Kidney (tissue), 14 donors: ENCODE results near the gene CLMP. TPM values are rescaled to one million over a fixed set of nuclear protein-coding genes. Genes with fewer than 3 reads are reported as not detected.

Experiments
- DNase-seq, 5 donors: peaks; one replicate each; pipeline ENCODE4 v3.0.0-alpha.2; 2013 to 2020
- FAIRE-seq: peaks from 2 replicates; lab custom pipeline; 2012; peaks lifted over from hg19 to GRCh38; lab: Jason Lieb, UNC
- H3K27ac ChIP-seq, 2 donors: one replicate each; pipeline ENCODE4 v1.7.0; 2013; ENCODE audit warnings: low read depth in 2 of 2, low read length in 2 of 2, inconsistent platforms in 1 of 2
- H3K27me3 ChIP-seq: one replicate; pipeline ENCODE4 v1.7.1; 2013; ENCODE audit warnings: low read length, inconsistent platforms; ENCODE audit not compliant: control insufficient read depth, insufficient read depth
- H3K36me3 ChIP-seq, 3 donors: one replicate each; pipeline versions ENCODE4 v1.7.0 to v1.7.1; 2013; ENCODE audit warnings: low read length in 3 of 3, control low read depth in 1 of 3, inconsistent platforms in 1 of 3; ENCODE audit not compliant: insufficient read depth in 3 of 3, control insufficient read depth in 2 of 3
- H3K4me1 ChIP-seq, 3 donors: one replicate each; pipeline versions ENCODE4 v1.7.0 to v1.7.1; 2013; ENCODE audit warnings: low read length in 3 of 3, inconsistent platforms in 1 of 3, low read depth in 1 of 3; ENCODE audit not compliant: control insufficient read depth in 2 of 3, insufficient read depth in 2 of 3
- H3K4me3 ChIP-seq, 3 donors: one replicate each; pipeline versions ENCODE4 v1.7.0 to v1.8.1; 2013; ENCODE audit warnings: low read length in 3 of 3, control low read depth in 1 of 3, inconsistent platforms in 1 of 3
- H3K9ac ChIP-seq, 3 donors: one replicate each; pipeline versions ENCODE4 v1.7.0 to v1.7.1; 2013; ENCODE audit warnings: low read length in 3 of 3, control low read depth in 1 of 3, inconsistent platforms in 1 of 3
- H3K9me3 ChIP-seq, 3 donors: one replicate each; pipeline versions ENCODE4 v1.7.0 to v1.7.1; 2013; ENCODE audit warnings: low read length in 3 of 3, control low read depth in 1 of 3, inconsistent platforms in 1 of 3; ENCODE audit not compliant: control insufficient read depth in 2 of 3, insufficient read depth in 1 of 3
- intact Hi-C: fragments of 100-400 bp; cut with DNase I; formaldehyde crosslinking; loops from one replicate; pipeline ENCODE4 v1.11.1; 2022
- polyA plus RNA-seq: library from polyadenylated mRNA; stranded (reverse); fragments of 350-450 nt; fragmentation: Illumina TruSeq; extraction: RNeasy Lipid Tissue Mini Kit (QIAGEN cat#74804); gene quantifications from one replicate; pipeline ENCODE4 v1.2.3, GENCODE V29; 2014; ENCODE audit warnings: low read depth, low replicate concordance; ENCODE audit not compliant: insufficient read depth
- total RNA-seq: library from RNA; stranded (reverse); fragmentation: NEBNext Ultra II Directional; extraction: Animal tissue kit (Norgen Biotek cat#: 25700); gene quantifications from one replicate; pipeline ENCODE4 v1.2.1, GENCODE V29; 2021
- TF ChIP-seq, protein P1 (sequence below): IDR thresholded peaks from 3 replicates; pipeline ENCODE4 v1.5.1; 2012; ENCODE audit warnings: mild to moderate bottlenecking, moderate library complexity, borderline replicate concordance; ENCODE audit not compliant: insufficient read depth; ENCODE audit errors: extremely low read depth
- donor health status: control.
- donor health status: control.
- donor health status: control.
- donor health status: control.
- donor health status: control.
- donor health status: DM: yes; HTN: yes; CAD: no.
- donor health status: Normal renal cell carcinoma (clear cell type).

The CLMP gene
- total and polyA plus RNA-seq, 2 donors from 2014 or later, result 1.2 to 6.8 TPM

DNA sequence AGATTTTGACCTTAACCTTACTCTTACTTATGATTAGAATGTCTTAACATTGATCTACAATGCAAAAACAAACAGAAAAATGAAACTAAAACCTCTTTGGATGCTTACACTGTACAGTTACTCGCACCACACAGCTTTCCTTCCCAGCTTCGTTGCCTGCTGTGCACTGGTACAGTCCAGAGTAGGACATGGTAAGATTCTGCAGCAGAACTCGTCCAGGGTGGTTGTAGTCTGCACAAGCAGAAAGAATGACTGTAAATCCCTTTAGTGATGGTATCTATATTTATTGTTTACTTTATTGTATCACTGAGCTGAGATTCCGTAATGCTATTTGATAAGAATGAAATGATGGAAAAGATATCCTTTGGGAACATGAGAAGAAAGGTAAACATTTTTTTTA, 112.1 kb downstream of the CLMP start:
- peaks cover 0 to 5% (median 0%) of the 10 kb centered on the region in 3 donors for H3K4me1 ChIP-seq
- no peak overlapping the region for H3K9ac ChIP-seq
- intact Hi-C loops, result no loop called here
- TF ChIP-seq, protein P1, sequence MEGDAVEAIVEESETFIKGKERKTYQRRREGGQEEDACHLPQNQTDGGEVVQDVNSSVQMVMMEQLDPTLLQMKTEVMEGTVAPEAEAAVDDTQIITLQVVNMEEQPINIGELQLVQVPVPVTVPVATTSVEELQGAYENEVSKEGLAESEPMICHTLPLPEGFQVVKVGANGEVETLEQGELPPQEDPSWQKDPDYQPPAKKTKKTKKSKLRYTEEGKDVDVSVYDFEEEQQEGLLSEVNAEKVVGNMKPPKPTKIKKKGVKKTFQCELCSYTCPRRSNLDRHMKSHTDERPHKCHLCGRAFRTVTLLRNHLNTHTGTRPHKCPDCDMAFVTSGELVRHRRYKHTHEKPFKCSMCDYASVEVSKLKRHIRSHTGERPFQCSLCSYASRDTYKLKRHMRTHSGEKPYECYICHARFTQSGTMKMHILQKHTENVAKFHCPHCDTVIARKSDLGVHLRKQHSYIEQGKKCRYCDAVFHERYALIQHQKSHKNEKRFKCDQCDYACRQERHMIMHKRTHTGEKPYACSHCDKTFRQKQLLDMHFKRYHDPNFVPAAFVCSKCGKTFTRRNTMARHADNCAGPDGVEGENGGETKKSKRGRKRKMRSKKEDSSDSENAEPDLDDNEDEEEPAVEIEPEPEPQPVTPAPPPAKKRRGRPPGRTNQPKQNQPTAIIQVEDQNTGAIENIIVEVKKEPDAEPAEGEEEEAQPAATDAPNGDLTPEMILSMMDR, result no peak
- no peaks in the 10 kb centered on the region for H3K27me3 ChIP-seq
- peak overlapping the region in 1 of 2 donors; percentile 13 for H3K27ac ChIP-seq
- H3K4me3 ChIP-seq, result no peak overlapping the region
- DNase-seq, result no peak
- H3K36me3 ChIP-seq, result peaks cover 0 to 4% (median 0%) of the 10 kb centered on the region in 3 donors
- FAIRE-seq, result no peak
- H3K9me3 ChIP-seq, result peaks cover 0 to 1% (median 0%) of the 10 kb centered on the region in 3 donors

DNA sequence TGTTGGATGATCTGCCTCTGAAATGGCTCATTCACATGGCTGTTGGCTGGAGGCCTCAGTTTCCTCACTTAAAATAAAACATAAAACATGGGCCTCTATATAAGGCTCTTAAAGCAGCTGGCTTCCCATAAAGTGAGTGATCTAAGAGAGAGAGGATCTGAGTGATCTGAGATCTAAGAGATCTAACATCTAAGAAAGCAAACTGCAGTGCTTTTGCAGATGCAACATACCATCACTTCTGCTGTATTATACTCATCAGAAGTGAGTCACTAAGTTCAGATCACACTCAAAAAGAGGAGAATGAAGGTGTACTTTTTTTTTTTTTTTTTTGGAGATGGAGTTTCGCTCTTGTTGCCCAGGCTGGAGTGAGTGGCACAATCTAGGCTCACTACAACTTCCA, 115.0 kb downstream of the CLMP start:
- intact Hi-C loops, result no loop called here
- peaks cover 0 to 1% (median 0%) of the 10 kb centered on the region in 3 donors for H3K9me3 ChIP-seq
- DNase-seq (no peak), FAIRE-seq (no peak)
- no peaks in the 10 kb centered on the region for H3K27me3 ChIP-seq
- H3K27ac ChIP-seq, result no peak overlapping the region
- TF ChIP-seq, protein P1, result no peak
- H3K4me1 ChIP-seq, result peaks cover 0 to 2% (median 0%) of the 10 kb centered on the region in 3 donors
- no peak overlapping the region for H3K9ac ChIP-seq
- H3K4me3 ChIP-seq, result no peak overlapping the region
- H3K36me3 ChIP-seq, result peaks cover 0 to 4% (median 0%) of the 10 kb centered on the region in 3 donors

DNA sequence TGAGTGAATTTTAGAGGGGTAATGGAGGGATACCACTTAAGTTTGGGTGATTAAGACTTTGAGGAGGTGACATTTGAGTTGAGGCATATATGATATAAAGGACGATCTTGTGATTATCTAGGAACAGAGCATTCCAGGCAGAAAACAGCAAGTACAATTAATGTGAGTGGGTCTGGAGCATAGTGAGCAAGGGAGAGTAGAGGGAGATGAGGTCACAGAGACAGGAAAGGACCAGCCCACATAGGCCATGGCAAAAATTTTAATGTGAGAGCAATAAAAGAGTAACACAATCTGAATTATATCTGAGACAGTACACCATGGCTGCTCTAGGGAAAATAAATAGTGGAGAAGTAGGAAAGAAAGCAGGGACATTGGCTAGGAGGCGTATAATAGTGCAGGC, 118.6 kb downstream of the CLMP start:
- FAIRE-seq, result no peak
- TF ChIP-seq, protein P1, result no peak
- no peaks in the 10 kb centered on the region for H3K9me3 ChIP-seq

DNA sequence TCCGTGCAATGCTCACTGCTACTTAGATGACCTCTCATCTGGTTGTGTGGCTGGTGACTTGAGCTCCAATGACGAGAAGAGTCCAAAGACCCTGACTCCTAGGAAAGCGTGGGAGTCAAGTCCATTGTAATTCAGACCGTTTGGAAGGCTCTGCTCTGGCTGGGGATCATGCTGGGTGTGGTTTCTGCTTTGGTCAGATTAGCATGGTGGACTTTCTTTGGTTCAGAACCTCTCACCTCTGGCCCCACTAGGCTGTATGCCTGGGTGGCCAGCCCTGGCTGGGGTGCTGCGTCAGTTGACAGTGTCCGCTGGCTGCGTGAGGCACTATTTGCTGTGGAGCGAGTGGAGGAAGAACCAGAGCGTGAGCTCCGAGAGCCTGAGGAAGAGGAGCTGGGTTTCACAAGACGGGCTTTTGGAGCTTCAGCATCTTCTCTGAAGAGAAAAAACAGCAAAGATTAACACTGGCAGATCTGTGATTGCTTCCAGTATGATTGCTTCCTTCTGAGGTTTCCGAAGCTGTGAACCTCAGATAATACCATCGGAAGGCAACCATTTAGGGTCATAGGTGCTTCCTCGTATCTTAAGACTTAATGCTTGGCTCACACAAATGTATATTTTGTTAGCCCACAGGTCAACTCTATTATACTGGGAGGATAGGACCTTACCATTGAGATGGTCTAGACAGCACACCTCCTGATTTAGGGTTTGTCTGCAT, 121.5 kb downstream of the CLMP start:
- Histone ChIP-seq H3K4me1 (peaks cover 0 to 2% (median 0%) of the 10 kb centered on the region in 3 donors), H3K9ac (no peak overlapping the region), H3K27me3 (no peaks in the 10 kb centered on the region), H3K36me3 (no peaks in the 10 kb centered on the region), H3K4me3 (no peak overlapping the region), H3K9me3 (no peaks in the 10 kb centered on the region), H3K27ac (no peak overlapping the region)
- FAIRE-seq, result no peak
- intact Hi-C loops, result no loop called here
- TF ChIP-seq, protein P1, result no peak
- DNase-seq, result no peak

More for the DNA sequence above, 118.6 kb downstream of the CLMP start:
- Histone ChIP-seq H3K4me3 (no peak overlapping the region), H3K9ac (no peak overlapping the region), H3K4me1 (no peaks in the 10 kb centered on the region), H3K27me3 (no peaks in the 10 kb centered on the region), H3K27ac (no peak overlapping the region), H3K36me3 (no peaks in the 10 kb centered on the region)
- DNase-seq, result no peak
- intact Hi-C loops, result no loop called here
